ENCODE data around the gene KAT7.

KAT7 gene

GRCh38 chr17:49834118-49834743 lies 45.8 kb downstream of the KAT7 start:
- Mint-ChIP-seq H3K9me3 (no peaks in the 10 kb centered on the region), H3K36me3 (ENCODE audit: low read depth) (peaks cover 9% of the 10 kb centered on the region), H3K4me3 (no peak overlapping the region), H3K27ac (no peak overlapping the region), H3K27me3 (no peaks in the 10 kb centered on the region), H3K4me1 (peaks cover 1% of the 10 kb centered on the region)
- DNase-seq = no peak
- ATAC-seq = no peak

DNA sequence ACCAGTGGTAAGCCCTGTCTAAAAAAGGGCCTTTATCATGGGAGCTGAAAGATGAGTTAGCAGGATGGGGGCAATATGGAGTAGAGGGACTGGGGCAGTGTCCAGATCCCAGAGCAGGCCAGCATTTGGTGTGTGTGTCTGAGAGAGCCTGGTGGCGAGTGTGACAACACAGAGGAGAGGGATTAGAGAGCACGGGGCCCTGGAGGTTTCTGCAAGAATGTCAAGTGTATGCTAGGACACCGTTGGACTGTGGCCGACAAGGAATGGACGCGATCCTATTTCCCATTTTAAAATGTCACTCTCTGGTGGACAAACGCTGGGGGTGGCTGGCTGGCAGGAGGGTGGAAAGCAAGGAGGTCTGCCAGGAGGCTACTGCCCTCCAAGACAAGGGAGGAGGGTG lies 47.0 kb downstream of the KAT7 start:
- no peak for DNase-seq
- H3K9me3 Mint-ChIP-seq = no peaks in the 10 kb centered on the region
- peaks cover 1% of the 10 kb centered on the region for H3K4me1 Mint-ChIP-seq
- ATAC-seq = no peak
- H3K27me3 Mint-ChIP-seq = no peaks in the 10 kb centered on the region
- no peak overlapping the region for H3K27ac Mint-ChIP-seq
- H3K4me3 Mint-ChIP-seq = no peak overlapping the region
- H3K36me3 Mint-ChIP-seq (ENCODE audit: low read depth) = peaks cover 9% of the 10 kb centered on the region

DNA sequence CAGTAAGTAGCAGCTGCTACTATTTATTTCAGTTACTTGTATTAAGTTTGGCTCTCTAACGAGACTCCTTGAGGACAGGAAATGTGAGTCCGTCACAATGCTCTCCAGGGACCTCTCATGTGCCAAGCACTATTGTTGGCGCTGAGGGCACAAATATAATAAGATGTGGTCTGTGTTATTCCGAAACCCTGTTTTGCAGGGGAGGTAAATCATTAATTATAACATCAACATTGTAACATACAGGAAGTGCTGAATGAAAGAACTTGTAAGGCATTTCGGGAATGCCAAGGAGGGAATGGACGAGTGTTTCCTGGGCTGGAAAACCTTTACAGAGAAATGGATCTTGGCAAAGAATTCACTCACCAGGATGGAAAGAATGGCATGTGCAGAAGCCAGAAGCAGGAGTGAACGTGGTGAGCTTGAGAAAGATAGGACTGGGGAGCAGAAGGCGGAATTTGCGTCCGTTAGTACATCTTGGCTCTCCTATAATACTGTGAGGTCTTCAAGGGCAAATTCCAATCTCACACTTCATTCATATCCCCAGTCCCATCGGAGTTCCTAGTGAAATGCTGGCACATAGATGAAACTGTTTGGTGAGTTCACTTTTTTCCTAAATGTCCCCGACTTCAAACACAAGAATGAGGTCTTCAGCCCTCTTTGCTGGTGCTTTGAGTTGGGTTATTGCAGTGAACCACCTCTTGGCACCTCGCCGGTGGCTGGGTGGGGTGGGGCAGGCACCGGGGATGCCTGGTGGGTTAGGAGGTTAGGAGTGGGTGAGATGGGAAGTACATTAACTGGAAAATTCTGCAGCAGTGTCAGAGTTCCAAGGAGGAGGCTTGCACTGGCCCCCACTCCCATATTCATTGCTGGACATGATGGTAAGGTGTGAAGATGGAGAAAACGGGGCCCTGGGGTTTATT lies 47.9 kb downstream of the KAT7 start:
- DNase-seq (no peak), ATAC-seq (no peak)
- Mint-ChIP-seq H3K9me3 (no peaks in the 10 kb centered on the region), H3K4me3 (no peak overlapping the region), H3K27ac (no peak overlapping the region), H3K27me3 (no peaks in the 10 kb centered on the region), H3K36me3 (ENCODE audit: low read depth) (peaks cover 9% of the 10 kb centered on the region), H3K4me1 (peaks cover 1% of the 10 kb centered on the region)

- DNase-seq (no peak), ATAC-seq (no peak)
- no peaks in the 10 kb centered on the region for H3K9me3 Mint-ChIP-seq
- peaks cover 1% of the 10 kb centered on the region for H3K4me1 Mint-ChIP-seq
- H3K4me3 Mint-ChIP-seq = no peak overlapping the region
- no peak overlapping the region for H3K27ac Mint-ChIP-seq
- H3K27me3 Mint-ChIP-seq = no peaks in the 10 kb centered on the region
- peaks cover 4% of the 10 kb centered on the region for H3K36me3 Mint-ChIP-seq (ENCODE audit: low read depth)
Measured at GRCh38 chr17:49839455-49839854, 51.0 kb downstream of the KAT7 start.

- Mint-ChIP-seq H3K27me3 (no peaks in the 10 kb centered on the region), H3K4me1 (peaks cover 7% of the 10 kb centered on the region), H3K4me3 (no peak overlapping the region), H3K27ac (no peak overlapping the region), H3K9me3 (no peaks in the 10 kb centered on the region), H3K36me3 (ENCODE audit: low read depth) (peaks cover 2% of the 10 kb centered on the region)
- DNase-seq (no peak), ATAC-seq (no peak)
Measured at GRCh38 chr17:49841548-49841947, 53.1 kb downstream of the KAT7 start.

- Mint-ChIP-seq H3K4me1 (peaks cover 7% of the 10 kb centered on the region), H3K27me3 (no peaks in the 10 kb centered on the region), H3K36me3 (ENCODE audit: low read depth) (peaks cover 2% of the 10 kb centered on the region), H3K9me3 (no peaks in the 10 kb centered on the region), H3K27ac (no peak overlapping the region), H3K4me3 (no peak overlapping the region)
- DNase-seq = no peak
- ATAC-seq = no peak
Measured at GRCh38 chr17:49842371-49842770, 53.9 kb downstream of the KAT7 start.

- H3K4me3 Mint-ChIP-seq = no peak overlapping the region
- ATAC-seq = no peak
Measured at GRCh38 chr17:49842846-49843245, 54.4 kb downstream of the KAT7 start.

DNA sequence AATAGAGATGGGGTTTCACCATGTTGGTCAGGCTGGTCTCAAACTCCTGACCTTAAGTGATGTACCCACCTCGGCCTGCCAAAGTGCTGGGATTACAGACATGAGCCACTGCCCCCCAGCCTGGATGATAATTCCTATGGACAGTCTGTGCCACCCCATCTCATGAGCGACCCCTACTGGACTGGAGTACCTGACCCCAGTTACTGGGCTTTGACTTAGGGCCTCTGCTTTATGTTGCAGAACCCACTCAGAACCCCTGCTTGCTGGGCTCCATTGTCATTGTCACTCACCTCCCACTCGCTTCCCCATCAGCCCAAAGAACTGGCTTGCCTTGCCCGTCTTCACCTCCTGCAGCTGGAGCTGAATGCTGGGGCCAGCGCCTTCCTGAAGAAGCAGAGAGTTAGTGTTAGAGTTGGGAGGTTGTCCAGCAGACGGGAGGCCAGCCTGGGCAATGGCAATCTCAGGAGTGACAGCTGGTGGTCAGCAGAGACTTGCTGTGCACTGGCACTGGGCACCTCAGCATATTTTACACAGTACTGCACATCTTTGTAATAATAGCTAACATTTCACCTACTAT lies 55.4 kb downstream of the KAT7 start:
- no peak for ATAC-seq

More at GRCh38 chr17:49842846-49843245, 54.4 kb downstream of the KAT7 start:
- no peaks in the 10 kb centered on the region for H3K27me3 Mint-ChIP-seq
- no peaks in the 10 kb centered on the region for H3K9me3 Mint-ChIP-seq
- H3K4me1 Mint-ChIP-seq = peaks cover 7% of the 10 kb centered on the region
- H3K36me3 Mint-ChIP-seq (ENCODE audit: low read depth) = peaks cover 2% of the 10 kb centered on the region
- no peak overlapping the region for H3K27ac Mint-ChIP-seq
- DNase-seq = no peak

GRCh38 chr17:49845321-49845720 lies 56.8 kb downstream of the KAT7 start:
- DNase-seq (no peak), ATAC-seq (no peak)
- Mint-ChIP-seq H3K4me3 (no peak overlapping the region), H3K4me1 (peaks cover 7% of the 10 kb centered on the region), H3K27me3 (no peaks in the 10 kb centered on the region), H3K36me3 (ENCODE audit: low read depth) (peaks cover 2% of the 10 kb centered on the region), H3K27ac (no peak overlapping the region), H3K9me3 (no peaks in the 10 kb centered on the region)

More for the DNA sequence above, 55.4 kb downstream of the KAT7 start:
- peak; percentile 39 for DNase-seq
- Mint-ChIP-seq H3K27me3 (no peaks in the 10 kb centered on the region), H3K4me1 (peaks cover 7% of the 10 kb centered on the region), H3K36me3 (ENCODE audit: low read depth) (peaks cover 2% of the 10 kb centered on the region), H3K9me3 (no peaks in the 10 kb centered on the region), H3K4me3 (no peak overlapping the region), H3K27ac (no peak overlapping the region)

GRCh38 chr17:49846938-49847712 lies 58.6 kb downstream of the KAT7 start:
- ATAC-seq (no peak), DNase-seq (no peak)
- H3K36me3 Mint-ChIP-seq (ENCODE audit: low read depth) = peaks cover 2% of the 10 kb centered on the region
- H3K9me3 Mint-ChIP-seq = no peaks in the 10 kb centered on the region
- H3K27me3 Mint-ChIP-seq = no peaks in the 10 kb centered on the region
- H3K4me3 Mint-ChIP-seq = no peak overlapping the region
- no peak overlapping the region for H3K27ac Mint-ChIP-seq
- peaks cover 20% of the 10 kb centered on the region for H3K4me1 Mint-ChIP-seq

GRCh38 chr17:49848019-49848473 lies 59.6 kb downstream of the KAT7 start, which contains the start of gene TAC4:
TSS of gene TAC4 (minus strand) at chr17:49848069. CDS start at chr17:49848017, 52 bp downstream.
- peaks cover 23% of the 10 kb centered on the region for H3K4me1 Mint-ChIP-seq
- H3K27me3 Mint-ChIP-seq = no peaks in the 10 kb centered on the region
- no peak within 1 kb of the TSS for H3K27ac Mint-ChIP-seq
- no peak within 1 kb of the TSS for H3K4me3 Mint-ChIP-seq
- DNase-seq (no peak), ATAC-seq (no peak)
- H3K36me3 Mint-ChIP-seq (ENCODE audit: low read depth) = no peaks in the 10 kb centered on the region
- H3K9me3 Mint-ChIP-seq = no peaks in the 10 kb centered on the region

GRCh38 chr17:49848739-49849138 lies 60.3 kb downstream of the KAT7 start:
- ATAC-seq = no peak
- no peaks in the 10 kb centered on the region for H3K9me3 Mint-ChIP-seq
- no peak for DNase-seq
- no peaks in the 10 kb centered on the region for H3K27me3 Mint-ChIP-seq
- H3K27ac Mint-ChIP-seq = no peak overlapping the region
- H3K4me3 Mint-ChIP-seq = no peak overlapping the region
- H3K36me3 Mint-ChIP-seq (ENCODE audit: low read depth) = no peaks in the 10 kb centered on the region
- peaks cover 23% of the 10 kb centered on the region for H3K4me1 Mint-ChIP-seq

GRCh38 chr17:49850218-49850610 lies 61.7 kb downstream of the KAT7 start:
- no peaks in the 10 kb centered on the region for H3K36me3 Mint-ChIP-seq (ENCODE audit: low read depth)
- no peak for DNase-seq
- H3K4me1 Mint-ChIP-seq = peaks cover 21% of the 10 kb centered on the region
- no peak for ATAC-seq
- H3K27ac Mint-ChIP-seq = no peak overlapping the region
- H3K27me3 Mint-ChIP-seq = no peaks in the 10 kb centered on the region
- no peaks in the 10 kb centered on the region for H3K9me3 Mint-ChIP-seq
- peak overlapping the region; percentile 73 for H3K4me3 Mint-ChIP-seq

DNA sequence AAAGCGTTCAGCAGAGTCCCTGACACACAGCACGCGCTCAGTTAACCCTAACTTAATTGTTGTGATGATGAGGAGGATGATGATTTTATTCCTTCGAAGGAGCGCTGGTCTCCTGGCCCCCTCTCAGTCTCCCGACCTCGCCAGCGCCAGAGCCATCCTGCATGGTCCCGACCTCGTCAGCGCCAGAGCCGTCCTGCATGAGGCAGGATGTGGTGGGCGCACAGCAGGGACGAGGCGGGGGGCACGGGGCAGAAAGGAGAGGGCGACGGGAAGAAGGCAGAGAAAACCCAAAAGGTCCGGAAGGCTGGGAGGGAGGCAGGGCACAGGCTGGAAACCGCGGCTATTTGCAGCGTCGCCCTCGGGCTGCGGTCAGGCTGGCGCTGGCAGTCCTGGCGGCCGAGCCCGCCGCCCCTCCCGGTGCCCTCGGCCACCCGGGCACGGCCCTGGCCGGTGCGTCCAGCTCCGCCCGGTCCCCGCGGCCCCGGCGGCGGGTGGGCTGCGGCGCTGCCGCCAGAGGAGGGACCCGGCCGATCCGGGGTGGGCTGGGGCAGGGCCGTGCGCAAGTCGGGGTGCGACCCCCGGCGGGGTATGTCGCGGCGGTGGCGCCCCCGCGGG lies 62.4 kb downstream of the KAT7 start:
- H3K4me3 Mint-ChIP-seq = peak overlapping the region; percentile 78
- H3K4me1 Mint-ChIP-seq = peaks cover 19% of the 10 kb centered on the region
- no peak for ATAC-seq
- no peaks in the 10 kb centered on the region for H3K9me3 Mint-ChIP-seq
- no peaks in the 10 kb centered on the region for H3K36me3 Mint-ChIP-seq (ENCODE audit: low read depth)
- H3K27ac Mint-ChIP-seq = peak overlapping the region; percentile 70
- no peaks in the 10 kb centered on the region for H3K27me3 Mint-ChIP-seq
- DNase-seq = peak; percentile 15

Measured in activated naive CD8-positive, alpha-beta T cell treated with anti-CD3 and anti-CD28 coated beads, Interleukin-2, amount 50 U/mL, for 24 hours (primary cell).